Measurements from ENCODE around the gene CALU.

The CALU gene

GRCh38 chr7:128743112-128743772 lies 4.1 kb downstream of the CALU start:
- peaks cover 12% of the 10 kb centered on the region for H3K36me3 ChIP-seq (ENCODE audit: insufficient read depth, low read length)
- peaks cover 16% of the 10 kb centered on the region for H3K4me1 ChIP-seq (ENCODE audit: insufficient read depth, low read length)
- H3K9me3 ChIP-seq (ENCODE audit: low read length), result no peaks in the 10 kb centered on the region
- H3K27me3 ChIP-seq (ENCODE audit: insufficient read depth, low read length), result no peaks in the 10 kb centered on the region
- H3K4me3 ChIP-seq (ENCODE audit: low read length), result no peak overlapping the region
- H2AFZ ChIP-seq (ENCODE audit: low read depth, low read length), result no peak overlapping the region

- no peaks in the 10 kb centered on the region for H3K9me3 ChIP-seq (ENCODE audit: low read length)
- H2AFZ ChIP-seq (ENCODE audit: low read depth, low read length), result no peak overlapping the region
- H3K36me3 ChIP-seq (ENCODE audit: insufficient read depth, low read length), result peaks cover 24% of the 10 kb centered on the region
- H3K4me1 ChIP-seq (ENCODE audit: insufficient read depth, low read length), result peaks cover 12% of the 10 kb centered on the region
- H3K4me3 ChIP-seq (ENCODE audit: low read length), result no peak overlapping the region
- H3K27me3 ChIP-seq (ENCODE audit: insufficient read depth, low read length), result no peaks in the 10 kb centered on the region
Measured at GRCh38 chr7:128744366-128744905, 5.3 kb downstream of the CALU start.

GRCh38 chr7:128745706-128746105 lies 6.5 kb downstream of the CALU start:
- no peaks in the 10 kb centered on the region for H3K27me3 ChIP-seq (ENCODE audit: insufficient read depth, low read length)
- H3K4me3 ChIP-seq (ENCODE audit: low read length), result no peak overlapping the region
- H3K36me3 ChIP-seq (ENCODE audit: insufficient read depth, low read length), result peaks cover 34% of the 10 kb centered on the region
- peaks cover 4% of the 10 kb centered on the region for H3K4me1 ChIP-seq (ENCODE audit: insufficient read depth, low read length)
- H3K9me3 ChIP-seq (ENCODE audit: low read length), result no peaks in the 10 kb centered on the region
- no peak overlapping the region for H2AFZ ChIP-seq (ENCODE audit: low read depth, low read length)

GRCh38 chr7:128747327-128748079 lies 8.3 kb downstream of the CALU start:
- no peaks in the 10 kb centered on the region for H3K4me1 ChIP-seq (ENCODE audit: insufficient read depth, low read length)
- H3K4me3 ChIP-seq (ENCODE audit: low read length), result no peak overlapping the region
- no peak overlapping the region for H2AFZ ChIP-seq (ENCODE audit: low read depth, low read length)
- no peaks in the 10 kb centered on the region for H3K27me3 ChIP-seq (ENCODE audit: insufficient read depth, low read length)
- peaks cover 44% of the 10 kb centered on the region for H3K36me3 ChIP-seq (ENCODE audit: insufficient read depth, low read length)
- H3K9me3 ChIP-seq (ENCODE audit: low read length), result no peaks in the 10 kb centered on the region

- no peak overlapping the region for H3K4me3 ChIP-seq (ENCODE audit: low read length)
- no peaks in the 10 kb centered on the region for H3K27me3 ChIP-seq (ENCODE audit: insufficient read depth, low read length)
- H3K4me1 ChIP-seq (ENCODE audit: insufficient read depth, low read length), result no peaks in the 10 kb centered on the region
- no peak overlapping the region for H2AFZ ChIP-seq (ENCODE audit: low read depth, low read length)
- peaks cover 76% of the 10 kb centered on the region for H3K36me3 ChIP-seq (ENCODE audit: insufficient read depth, low read length)
- H3K9me3 ChIP-seq (ENCODE audit: low read length), result no peaks in the 10 kb centered on the region
Measured at GRCh38 chr7:128752251-128752650, 13.1 kb downstream of the CALU start.

GRCh38 chr7:128755075-128755818 lies 16.1 kb downstream of the CALU start:
- H3K36me3 ChIP-seq (ENCODE audit: insufficient read depth, low read length), result peaks cover 73% of the 10 kb centered on the region
- H3K27me3 ChIP-seq (ENCODE audit: insufficient read depth, low read length), result no peaks in the 10 kb centered on the region
- no peak overlapping the region for H3K4me3 ChIP-seq (ENCODE audit: low read length)
- H3K9me3 ChIP-seq (ENCODE audit: low read length), result no peaks in the 10 kb centered on the region
- H2AFZ ChIP-seq (ENCODE audit: low read depth, low read length), result no peak overlapping the region
- no peaks in the 10 kb centered on the region for H3K4me1 ChIP-seq (ENCODE audit: insufficient read depth, low read length)

- no peaks in the 10 kb centered on the region for H3K9me3 ChIP-seq (ENCODE audit: low read length)
- H3K4me1 ChIP-seq (ENCODE audit: insufficient read depth, low read length), result no peaks in the 10 kb centered on the region
- H2AFZ ChIP-seq (ENCODE audit: low read depth, low read length), result no peak overlapping the region
- no peak overlapping the region for H3K4me3 ChIP-seq (ENCODE audit: low read length)
- peaks cover 72% of the 10 kb centered on the region for H3K36me3 ChIP-seq (ENCODE audit: insufficient read depth, low read length)
- H3K27me3 ChIP-seq (ENCODE audit: insufficient read depth, low read length), result no peaks in the 10 kb centered on the region
Measured at GRCh38 chr7:128755819-128756476, 16.8 kb downstream of the CALU start.

- H3K36me3 ChIP-seq (ENCODE audit: insufficient read depth, low read length), result peaks cover 79% of the 10 kb centered on the region
- H3K27me3 ChIP-seq (ENCODE audit: insufficient read depth, low read length), result no peaks in the 10 kb centered on the region
- no peak overlapping the region for H3K4me3 ChIP-seq (ENCODE audit: low read length)
- H3K4me1 ChIP-seq (ENCODE audit: insufficient read depth, low read length), result no peaks in the 10 kb centered on the region
- H3K9me3 ChIP-seq (ENCODE audit: low read length), result no peaks in the 10 kb centered on the region
- no peak overlapping the region for H2AFZ ChIP-seq (ENCODE audit: low read depth, low read length)
Measured at GRCh38 chr7:128757203-128757602, 18.0 kb downstream of the CALU start.

GRCh38 chr7:128758553-128758952 lies 19.4 kb downstream of the CALU start:
- H2AFZ ChIP-seq (ENCODE audit: low read depth, low read length), result no peak overlapping the region
- H3K9me3 ChIP-seq (ENCODE audit: low read length), result no peaks in the 10 kb centered on the region
- H3K36me3 ChIP-seq (ENCODE audit: insufficient read depth, low read length), result peaks cover 74% of the 10 kb centered on the region
- no peak overlapping the region for H3K4me3 ChIP-seq (ENCODE audit: low read length)
- no peaks in the 10 kb centered on the region for H3K4me1 ChIP-seq (ENCODE audit: insufficient read depth, low read length)
- no peaks in the 10 kb centered on the region for H3K27me3 ChIP-seq (ENCODE audit: insufficient read depth, low read length)

GRCh38 chr7:128759242-128759641 lies 20.1 kb downstream of the CALU start:
- H3K4me3 ChIP-seq (ENCODE audit: low read length), result no peak overlapping the region
- H3K4me1 ChIP-seq (ENCODE audit: insufficient read depth, low read length), result no peaks in the 10 kb centered on the region
- no peaks in the 10 kb centered on the region for H3K9me3 ChIP-seq (ENCODE audit: low read length)
- no peaks in the 10 kb centered on the region for H3K27me3 ChIP-seq (ENCODE audit: insufficient read depth, low read length)
- H3K36me3 ChIP-seq (ENCODE audit: insufficient read depth, low read length), result peaks cover 74% of the 10 kb centered on the region
- no peak overlapping the region for H2AFZ ChIP-seq (ENCODE audit: low read depth, low read length)

GRCh38 chr7:128763541-128763940 lies 24.4 kb downstream of the CALU start:
- Histone ChIP-seq H3K9me3 (ENCODE audit: low read length) (no peaks in the 10 kb centered on the region), H3K4me3 (ENCODE audit: low read length) (no peak overlapping the region), H3K4me1 (ENCODE audit: insufficient read depth, low read length) (no peaks in the 10 kb centered on the region), H3K27me3 (ENCODE audit: insufficient read depth, low read length) (no peaks in the 10 kb centered on the region), H2AFZ (ENCODE audit: low read depth, low read length) (no peak overlapping the region), H3K36me3 (ENCODE audit: insufficient read depth, low read length) (peaks cover 79% of the 10 kb centered on the region)

- H3K27me3 ChIP-seq (ENCODE audit: insufficient read depth, low read length), result no peaks in the 10 kb centered on the region
- H3K4me3 ChIP-seq (ENCODE audit: low read length), result no peak overlapping the region
- H3K9me3 ChIP-seq (ENCODE audit: low read length), result no peaks in the 10 kb centered on the region
- H3K36me3 ChIP-seq (ENCODE audit: insufficient read depth, low read length), result peaks cover 87% of the 10 kb centered on the region
- H2AFZ ChIP-seq (ENCODE audit: low read depth, low read length), result no peak overlapping the region
- no peaks in the 10 kb centered on the region for H3K4me1 ChIP-seq (ENCODE audit: insufficient read depth, low read length)
Measured at GRCh38 chr7:128767475-128768110, 28.4 kb downstream of the CALU start.

Measured in neuron (in vitro differentiated cells).